NCI-H82 treated with DMSO at 0.1 percent for 48 hours (cell line): ENCODE measurements around the gene HDC.

Experiments used
- DNase-seq: peaks from one replicate; lab custom pipeline; 2025; ENCODE audit not compliant: unreplicated experiment; lab: John Stamatoyannopoulos, UW

Gene HDC, protein sequence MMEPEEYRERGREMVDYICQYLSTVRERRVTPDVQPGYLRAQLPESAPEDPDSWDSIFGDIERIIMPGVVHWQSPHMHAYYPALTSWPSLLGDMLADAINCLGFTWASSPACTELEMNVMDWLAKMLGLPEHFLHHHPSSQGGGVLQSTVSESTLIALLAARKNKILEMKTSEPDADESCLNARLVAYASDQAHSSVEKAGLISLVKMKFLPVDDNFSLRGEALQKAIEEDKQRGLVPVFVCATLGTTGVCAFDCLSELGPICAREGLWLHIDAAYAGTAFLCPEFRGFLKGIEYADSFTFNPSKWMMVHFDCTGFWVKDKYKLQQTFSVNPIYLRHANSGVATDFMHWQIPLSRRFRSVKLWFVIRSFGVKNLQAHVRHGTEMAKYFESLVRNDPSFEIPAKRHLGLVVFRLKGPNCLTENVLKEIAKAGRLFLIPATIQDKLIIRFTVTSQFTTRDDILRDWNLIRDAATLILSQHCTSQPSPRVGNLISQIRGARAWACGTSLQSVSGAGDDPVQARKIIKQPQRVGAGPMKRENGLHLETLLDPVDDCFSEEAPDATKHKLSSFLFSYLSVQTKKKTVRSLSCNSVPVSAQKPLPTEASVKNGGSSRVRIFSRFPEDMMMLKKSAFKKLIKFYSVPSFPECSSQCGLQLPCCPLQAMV

DNA sequence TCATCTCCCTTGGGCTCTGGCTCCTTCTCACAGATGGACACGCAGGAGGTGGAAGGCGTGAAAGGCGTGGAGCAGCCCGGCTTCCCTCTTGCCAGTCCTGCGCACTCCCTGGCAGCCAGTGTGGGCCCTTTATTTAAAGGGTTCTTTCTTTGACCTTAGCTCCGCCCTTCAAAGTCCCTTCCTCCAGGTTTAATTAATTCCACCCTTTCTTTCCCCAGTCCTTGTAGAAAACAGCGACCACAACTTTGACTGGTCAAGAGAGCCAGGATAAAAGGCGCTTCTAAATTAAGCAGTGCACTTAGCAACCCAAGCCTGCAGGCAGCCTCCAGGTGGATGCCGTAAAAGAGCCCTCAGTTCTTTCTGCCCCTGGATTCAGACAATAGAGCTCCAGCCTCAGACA, at the start of gene HDC:
Gene HDC (minus strand): TSS at position 107 of the 400 bp plus-strand sequence. CDS start 103 bp downstream, at position 4.
- no peak for DNase-seq

DNA sequence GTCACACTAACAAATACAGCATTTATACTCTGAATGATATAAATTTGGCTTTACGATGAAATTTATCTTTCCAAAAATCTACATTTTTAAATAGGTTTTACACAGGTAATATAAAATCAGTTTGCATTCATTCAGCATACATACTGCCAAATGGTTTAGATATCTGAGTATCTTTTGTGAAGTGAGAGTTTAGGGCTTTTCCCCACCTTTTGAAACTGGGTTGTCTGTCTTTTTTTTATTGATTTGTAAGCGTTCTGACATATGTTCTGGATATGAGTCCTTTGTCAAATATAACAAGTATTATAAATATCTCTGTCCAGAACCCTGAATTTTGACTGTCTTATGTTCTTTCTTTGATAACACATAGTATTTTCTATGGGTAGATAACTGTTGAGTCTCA, 47.1 kb upstream of the HDC start:
- DNase-seq, result no peak

DNA sequence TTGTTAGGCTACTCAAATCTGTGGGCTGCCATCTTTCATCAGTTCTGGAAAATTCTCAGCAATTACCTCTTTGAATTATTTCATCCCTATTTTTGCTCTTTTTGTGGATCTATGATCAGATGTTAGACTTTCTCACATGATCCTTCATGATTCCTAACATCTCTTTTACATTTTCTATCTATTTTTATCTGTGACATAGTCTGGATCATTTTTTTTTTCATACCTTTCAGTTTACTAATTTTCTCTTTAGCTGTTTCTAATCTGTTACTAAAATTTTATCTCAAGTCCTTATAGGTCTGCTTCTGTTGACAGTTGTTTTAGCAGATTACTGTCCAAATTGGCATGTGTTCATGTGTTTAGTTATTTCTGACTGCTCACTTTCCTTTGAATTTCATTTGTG, 42.3 kb upstream of the HDC start:
- DNase-seq, result no peak

DNA sequence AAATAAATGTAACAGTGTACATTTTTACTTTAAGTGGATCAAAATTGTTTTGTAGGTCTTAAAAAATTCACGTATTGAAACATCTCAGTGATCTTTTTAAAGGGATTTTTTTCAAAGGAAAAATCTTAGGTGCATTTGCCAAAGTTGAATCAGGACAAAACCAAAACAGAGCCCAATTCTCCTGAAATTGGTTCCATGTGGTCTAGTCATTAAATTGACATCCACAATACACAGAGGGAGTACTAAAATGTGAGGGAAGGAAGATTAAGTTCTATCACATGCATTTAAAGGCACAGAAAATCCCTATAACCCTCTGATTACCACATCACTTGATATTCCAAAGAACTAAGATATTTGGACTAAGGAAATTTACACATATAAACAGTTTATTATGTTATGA, 39.3 kb upstream of the HDC start:
- DNase-seq, result no peak

DNA sequence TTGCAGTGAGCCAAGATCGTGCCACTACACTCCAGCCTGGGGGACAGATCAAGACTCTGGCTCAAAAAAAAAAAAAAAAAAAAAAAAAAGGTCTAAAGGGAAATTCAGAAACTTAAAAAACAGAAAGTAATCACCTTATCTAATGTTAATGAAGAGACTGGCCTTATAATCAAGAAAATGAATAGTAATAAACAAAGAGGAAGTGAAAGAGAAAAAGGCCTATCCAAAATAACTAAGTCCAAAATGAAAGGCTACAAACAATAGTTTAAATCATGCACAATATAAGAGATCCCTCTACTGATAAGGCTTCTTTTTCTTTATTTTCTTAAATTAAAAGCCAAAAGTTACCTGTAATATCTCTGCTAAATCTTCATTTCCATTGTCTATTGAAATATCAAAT, 37.1 kb upstream of the HDC start:
- DNase-seq, result no peak

DNA sequence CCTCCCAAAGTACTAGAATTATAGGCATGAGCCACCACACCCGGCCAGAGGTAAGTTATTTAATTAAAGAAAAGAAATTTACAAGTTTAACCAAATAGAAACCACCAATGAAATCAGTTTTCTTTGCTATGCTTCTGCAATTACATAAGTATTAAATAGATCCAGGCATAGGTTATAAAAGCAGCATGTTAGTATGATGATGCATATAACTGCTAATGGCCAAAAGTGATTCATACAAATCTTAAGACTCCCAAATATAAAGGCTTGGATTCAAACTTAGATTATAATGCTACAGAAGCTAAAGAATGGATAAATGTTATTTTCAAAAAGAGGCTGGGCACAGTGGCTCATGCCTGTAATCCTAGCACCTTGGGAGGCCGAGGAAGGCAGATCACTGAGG, 32.8 kb upstream of the HDC start:
- DNase-seq, result no peak

DNA sequence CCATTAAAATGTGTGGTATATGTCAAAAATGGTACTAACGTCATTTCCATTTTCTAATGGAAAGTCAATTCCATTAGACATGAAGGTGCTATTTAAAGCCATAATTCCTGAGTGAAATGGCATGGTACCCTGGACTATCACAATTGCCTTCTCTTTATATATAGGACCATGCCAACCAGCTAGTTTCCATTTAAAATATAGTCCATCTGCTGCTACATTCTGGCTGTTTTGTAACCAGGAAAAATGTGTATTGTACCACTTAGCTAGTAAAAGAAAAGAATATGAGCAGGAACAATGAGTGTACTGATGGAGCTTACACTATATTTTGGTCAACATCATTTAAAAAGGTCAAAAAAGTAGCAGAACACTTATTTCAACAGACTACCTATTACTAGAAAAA, 30.4 kb upstream of the HDC start:
- no peak for DNase-seq

DNA sequence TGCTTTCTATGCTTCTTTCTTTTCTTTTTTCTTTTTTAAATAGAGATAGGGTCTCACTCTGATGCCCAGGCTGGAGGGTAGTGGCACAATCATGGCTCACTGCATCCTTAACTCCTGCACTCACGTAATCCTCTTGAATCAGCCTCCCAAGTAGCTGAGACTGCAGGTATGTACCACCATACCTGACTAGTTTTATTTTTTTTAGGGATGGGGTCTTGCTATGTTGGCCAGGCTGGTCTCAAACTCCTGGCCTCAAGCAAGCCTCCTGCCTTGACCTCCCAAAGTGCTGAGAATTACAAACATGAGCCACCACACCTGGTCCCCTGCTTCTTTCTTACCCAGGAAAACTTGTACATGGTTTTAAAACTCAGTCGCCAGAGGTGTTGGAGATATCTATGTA, 24.2 kb upstream of the HDC start:
- DNase-seq, result no peak

DNA sequence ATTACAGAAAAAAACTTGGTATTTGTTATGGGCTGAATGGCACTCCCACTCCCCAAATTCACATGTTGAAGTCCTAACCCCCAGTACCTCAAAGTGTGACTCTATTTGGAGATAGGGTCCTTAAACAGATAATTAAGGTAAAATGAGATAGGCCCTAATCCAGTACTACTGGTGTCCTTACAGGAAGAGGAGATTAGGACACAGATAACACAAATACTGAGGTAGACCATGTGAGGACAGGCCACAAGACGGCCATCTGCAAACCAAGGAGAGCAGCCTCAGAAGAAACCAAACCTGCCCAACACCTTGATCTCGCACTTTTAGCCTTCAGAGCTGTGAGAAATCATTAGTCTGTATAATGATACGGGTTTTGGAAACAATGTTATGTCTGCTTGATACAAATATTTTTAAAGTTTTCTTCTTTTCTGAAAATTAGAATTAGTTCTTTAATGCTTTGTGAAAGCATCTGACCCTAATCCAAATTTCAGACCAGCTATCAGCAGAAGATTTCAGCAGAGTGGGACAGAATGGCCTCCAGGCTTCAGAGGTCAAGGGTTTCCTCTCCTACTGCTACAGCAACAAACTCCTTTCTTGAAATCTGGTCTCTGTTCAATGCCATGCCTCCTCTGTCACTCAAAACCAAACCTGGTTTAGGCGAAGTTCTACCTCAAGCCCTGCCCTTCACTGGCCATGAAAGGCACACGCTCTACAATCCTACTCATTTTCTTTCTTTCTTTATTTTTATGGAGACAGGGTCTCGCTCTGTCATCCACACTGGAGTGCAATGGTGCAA, 22.0 kb upstream of the HDC start:
- DNase-seq, result no peak

DNA sequence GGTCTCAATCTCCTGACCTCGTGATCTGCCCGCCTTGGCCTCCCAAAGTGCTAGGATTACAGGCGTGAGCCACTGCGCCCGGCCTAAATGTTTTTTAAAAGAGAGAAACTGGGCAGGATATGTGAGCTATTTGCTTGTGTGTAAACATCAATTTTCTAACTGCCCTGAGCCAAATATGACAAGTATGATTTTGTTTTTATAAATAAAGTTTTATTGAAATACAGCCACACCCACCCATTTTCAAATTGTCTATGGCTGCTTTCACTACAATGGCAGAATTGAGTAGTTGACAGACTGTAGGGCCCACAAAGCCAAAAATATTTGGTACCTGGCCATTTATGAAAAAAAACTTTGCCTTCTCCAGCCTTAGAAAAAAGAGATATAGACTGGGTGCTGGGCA, 15.9 kb upstream of the HDC start:
- no peak for DNase-seq

DNA sequence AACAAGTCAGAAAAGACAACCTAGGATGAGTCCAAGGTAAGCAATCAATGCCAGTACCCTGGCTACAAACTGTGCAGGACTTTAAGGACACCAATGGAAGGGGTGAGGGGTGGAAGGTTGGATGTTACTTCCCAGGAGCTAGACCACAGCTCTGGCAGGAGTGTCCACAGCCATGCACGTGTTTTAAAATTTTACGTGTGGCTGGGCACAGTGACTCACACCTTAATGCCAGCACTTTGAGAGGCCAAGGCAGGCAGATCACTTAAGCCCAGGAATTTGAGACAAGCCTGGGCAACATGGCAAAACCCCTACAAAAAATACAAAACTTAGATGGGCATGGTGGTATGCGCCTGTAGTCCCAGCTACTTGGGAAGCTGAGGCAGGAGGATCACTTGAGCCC, 14.7 kb upstream of the HDC start:
- no peak for DNase-seq

DNA sequence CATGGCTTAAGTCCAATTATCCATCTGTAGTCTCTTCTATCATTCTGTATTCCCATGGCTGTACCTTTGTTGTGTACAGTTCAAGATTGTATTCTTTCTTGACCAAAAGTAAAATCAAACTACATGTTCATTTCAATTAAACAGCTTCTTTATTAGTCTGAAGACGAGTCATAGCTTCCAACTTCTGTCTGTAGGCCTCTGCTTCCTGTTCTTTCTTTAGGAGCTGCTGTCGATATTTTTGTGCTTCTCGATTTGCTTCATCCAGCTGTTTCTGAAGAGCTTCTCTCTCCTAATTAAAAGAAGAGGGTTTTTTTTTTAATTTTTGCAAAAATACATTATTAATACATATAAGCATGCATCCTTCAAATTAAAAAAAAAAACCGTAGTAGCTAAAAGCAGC, 13.0 kb upstream of the HDC start:
- no peak for DNase-seq

DNA sequence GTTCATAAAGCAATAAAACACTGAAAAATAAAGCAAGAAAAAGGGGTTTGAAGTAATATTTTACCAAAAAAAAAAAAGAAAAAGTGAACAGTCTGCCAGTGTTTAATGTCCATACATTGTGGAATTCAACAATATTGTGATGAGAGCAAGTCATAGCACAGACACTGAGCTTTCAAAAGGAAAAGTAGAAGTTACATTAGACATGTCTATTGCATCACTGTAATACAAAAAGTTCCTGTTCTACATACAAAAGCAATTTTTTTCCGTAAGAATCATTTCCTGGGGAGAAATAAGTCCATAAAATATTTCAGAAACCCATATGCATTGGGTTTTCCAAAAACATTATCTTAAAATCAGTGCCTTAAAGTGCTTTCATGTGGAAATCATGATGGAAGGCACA, 11.8 kb upstream of the HDC start:
- no peak for DNase-seq

DNA sequence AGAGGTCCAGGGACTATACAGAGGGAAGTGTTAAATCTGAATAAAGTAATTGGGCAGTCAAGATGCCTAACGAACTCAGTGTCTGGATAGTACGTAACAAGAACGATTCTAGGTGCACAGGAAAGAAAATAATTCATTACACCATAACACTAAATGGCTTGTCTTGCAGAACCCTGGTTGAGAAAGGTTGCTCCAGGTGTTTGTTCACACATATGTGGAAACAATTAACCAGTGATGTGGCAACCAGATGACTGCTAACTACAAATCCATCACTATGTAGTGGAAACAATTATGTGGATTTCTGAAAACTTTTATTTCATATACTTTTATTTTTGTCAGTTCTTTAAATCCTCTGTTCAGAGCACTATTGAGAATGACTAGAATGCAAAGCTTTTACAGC, 10.4 kb upstream of the HDC start:
- no peak for DNase-seq

DNA sequence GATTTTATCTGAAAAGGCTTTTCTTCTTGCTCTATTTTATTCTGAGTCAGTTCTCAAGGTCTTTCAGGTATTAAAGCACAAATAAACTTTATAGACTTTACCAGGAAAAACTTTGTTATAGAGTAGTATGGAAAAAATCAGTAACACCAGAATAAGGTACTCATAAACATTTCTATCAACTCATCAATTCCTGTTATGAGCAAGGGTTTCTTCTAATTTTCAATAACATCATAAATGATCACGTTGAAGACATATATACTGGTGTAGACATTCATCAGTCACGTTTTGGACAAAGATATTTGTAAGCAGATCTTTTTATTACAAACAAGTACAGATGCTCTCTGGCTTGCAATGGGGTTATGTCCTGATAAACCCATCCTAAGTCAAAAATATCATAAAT, 9.6 kb upstream of the HDC start:
- DNase-seq, result no peak

DNA sequence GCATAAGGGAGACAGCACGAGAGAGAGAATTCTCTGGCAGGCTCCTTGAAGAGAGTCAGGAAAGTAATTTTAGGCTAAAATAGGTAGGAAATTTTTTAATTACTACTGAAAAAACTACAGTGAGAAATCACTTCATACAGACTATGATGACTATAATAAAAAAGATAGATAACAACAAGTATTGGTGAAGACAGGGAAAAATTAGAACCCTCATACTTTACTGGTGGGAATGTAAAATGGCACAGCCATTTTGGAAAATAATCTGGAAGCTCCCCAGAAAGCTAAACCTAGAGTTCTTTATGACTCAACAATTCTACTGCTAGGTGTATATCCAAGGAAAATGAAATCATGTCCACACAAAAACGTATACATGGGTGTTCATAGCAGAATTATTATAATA, 2.1 kb upstream of the HDC start:
- no peak for DNase-seq

DNA sequence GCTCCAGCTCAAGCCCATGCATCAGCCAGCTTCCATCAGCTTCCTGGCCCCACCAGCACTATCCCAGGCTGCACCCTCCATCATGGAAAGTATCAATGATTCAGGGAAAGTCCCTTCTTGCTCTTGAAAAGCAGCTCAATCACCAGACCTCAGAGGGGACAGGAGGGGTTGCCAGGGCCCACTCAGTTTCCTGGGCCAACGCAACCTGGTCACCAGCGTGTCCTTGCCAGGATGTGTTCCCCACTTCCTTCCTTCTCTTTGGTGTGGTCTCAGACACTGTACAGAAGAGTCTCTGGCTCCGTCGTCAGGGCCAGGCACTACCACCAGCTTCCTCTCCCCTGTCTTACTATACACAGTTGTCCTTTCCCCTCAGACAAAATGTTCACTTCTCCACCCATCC, 3.0 kb downstream of the HDC start:
- DNase-seq, result no peak

DNA sequence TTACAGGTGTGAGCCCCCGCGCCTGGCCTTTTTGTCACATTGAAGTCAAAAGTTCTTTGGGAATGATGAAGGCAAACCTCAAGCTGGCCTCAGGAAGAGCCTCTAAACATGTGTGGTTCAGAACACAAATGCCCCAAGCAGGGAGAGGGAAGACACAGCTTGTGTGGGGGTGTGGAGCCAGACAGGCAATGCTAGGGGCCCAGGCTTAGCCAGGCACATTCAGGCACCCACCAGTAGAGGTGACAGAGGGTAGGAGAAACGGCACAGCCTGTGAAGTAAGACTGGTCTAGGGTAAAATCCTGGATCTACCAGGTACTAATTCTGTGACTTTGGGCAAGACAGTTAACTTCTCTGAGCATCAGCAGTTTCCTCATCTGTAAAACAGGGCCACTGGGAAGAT, 3.5 kb downstream of the HDC start:
- DNase-seq, result no peak

DNA sequence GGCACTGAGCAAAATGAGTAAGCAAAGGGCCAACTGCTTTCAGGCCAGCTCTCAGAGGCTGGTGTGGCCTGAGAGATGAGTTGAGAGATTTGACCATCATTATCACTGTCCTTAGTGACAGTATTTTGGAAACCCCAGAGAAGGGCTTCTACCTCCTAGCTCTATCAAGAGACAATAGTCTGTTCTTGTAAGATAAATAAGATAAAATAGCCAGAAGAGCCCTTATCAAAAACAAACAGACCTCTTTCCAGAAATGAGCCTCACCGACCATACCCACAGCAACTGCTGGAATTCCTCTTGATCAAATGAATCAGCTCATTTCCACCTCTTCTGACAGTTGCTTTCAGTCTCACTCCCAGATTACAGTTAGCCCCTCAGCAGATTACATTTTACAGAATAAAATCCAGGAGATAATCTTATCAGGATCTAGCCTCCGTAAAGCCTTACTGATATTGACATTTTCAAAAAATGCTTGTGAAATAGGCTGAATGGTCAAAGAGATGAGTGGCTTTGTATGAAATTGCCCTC, 4.5 kb downstream of the HDC start:
- DNase-seq, result no peak

DNA sequence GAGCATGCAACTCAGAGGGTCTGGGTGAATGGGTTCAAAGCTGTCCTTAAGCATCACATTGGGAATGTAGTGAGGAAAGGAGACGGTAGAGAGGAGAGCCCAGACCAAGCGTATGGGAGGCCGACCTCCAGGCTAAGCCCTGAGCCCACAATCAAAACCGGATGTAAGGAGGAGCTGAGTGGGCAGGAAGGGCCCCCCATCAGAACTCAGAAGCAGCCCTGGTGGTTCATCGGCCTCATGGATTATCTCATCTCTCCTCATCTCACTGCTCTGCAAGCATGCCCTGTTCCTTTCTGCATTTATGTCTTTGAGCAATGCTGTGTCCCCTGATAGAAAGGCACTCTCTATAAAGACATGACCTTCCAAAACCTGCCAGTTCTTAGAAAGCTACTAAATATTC, 6.2 kb downstream of the HDC start:
- no peak for DNase-seq

DNA sequence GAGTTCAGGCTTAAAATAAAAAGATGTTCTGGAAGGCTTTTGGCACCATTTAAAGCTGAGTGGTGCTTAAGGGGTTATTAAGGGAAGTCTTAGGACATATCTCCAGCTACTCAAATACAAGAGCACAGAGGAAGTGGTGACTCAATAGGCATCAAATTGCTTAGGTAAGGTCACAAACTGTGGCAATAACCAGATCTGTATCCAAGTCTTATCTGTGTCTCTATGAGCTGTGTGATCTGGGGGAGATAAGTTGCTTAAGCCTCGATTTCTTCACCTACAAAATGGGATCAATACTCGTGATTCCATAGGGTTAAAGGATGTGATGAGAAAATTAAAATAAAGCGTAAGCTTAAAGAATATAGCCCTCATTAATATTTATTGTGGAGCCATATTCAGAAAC, 7.6 kb downstream of the HDC start:
- DNase-seq, result no peak

DNA sequence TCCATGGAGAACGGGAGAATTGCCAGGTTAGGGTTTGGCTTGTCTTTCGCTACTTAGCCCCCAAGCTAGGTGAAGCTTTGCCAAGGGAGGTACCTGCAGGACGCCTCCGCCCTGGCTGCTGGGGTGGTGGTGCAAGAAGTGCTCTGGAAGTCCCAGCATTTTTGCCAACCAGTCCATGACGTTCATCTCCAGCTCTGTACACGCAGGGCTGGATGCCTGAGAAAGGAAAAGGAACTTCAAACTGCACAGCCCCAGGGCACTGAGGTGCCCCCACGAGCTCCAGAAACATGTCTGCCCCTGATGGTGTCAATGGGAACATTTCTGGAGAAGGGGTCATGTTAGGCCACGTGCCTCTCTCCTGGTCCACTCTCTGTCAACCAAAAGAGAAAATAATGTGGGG, 8.2 kb downstream of the HDC start:
- no peak for DNase-seq
